COLO829 (cell line): ENCODE results near the gene CAMSAP2.
"Not testable (repeated sequence)": the region's sequence is repeated elsewhere in the genome, so short reads cannot be mapped to it uniquely, and the experiment has no call there.

Source experiments
- DNase-seq: peaks from one replicate; pipeline ENCODE4 v3.0.0; 2012; ENCODE audit warnings: low spot score

CAMSAP2 gene

GRCh38 chr1:200739702-200740570, 1.2 kb downstream of the CAMSAP2 start:
- DNase-seq, result no peak

- DNase-seq, result no peak
Measured at GRCh38 chr1:200740571-200741208, 2.0 kb downstream of the CAMSAP2 start.

- DNase-seq, result no peak
Measured at GRCh38 chr1:200741551-200742207, 3.0 kb downstream of the CAMSAP2 start.

GRCh38 chr1:200744143-200744542, 5.5 kb downstream of the CAMSAP2 start:
- DNase-seq, result no peak

GRCh38 chr1:200749090-200749489, 10.4 kb downstream of the CAMSAP2 start:
- DNase-seq, result no peak

GRCh38 chr1:200750749-200751148, 12.1 kb downstream of the CAMSAP2 start:
- DNase-seq, result not testable (repeated sequence)

- no peak for DNase-seq
Measured at GRCh38 chr1:200751717-200752116, 13.0 kb downstream of the CAMSAP2 start.

- no peak for DNase-seq
Measured at GRCh38 chr1:200753650-200754198, 15.0 kb downstream of the CAMSAP2 start.

GRCh38 chr1:200755456-200755855, 16.8 kb downstream of the CAMSAP2 start:
- DNase-seq, result no peak

- no peak for DNase-seq
Measured at GRCh38 chr1:200762089-200762488, 23.4 kb downstream of the CAMSAP2 start.

- no peak for DNase-seq
Measured at GRCh38 chr1:200767321-200767720, 28.6 kb downstream of the CAMSAP2 start.

- DNase-seq, result no peak
Measured at GRCh38 chr1:200771625-200772555, 33.2 kb downstream of the CAMSAP2 start.

- DNase-seq, result no peak
Measured at GRCh38 chr1:200774311-200774710, 35.6 kb downstream of the CAMSAP2 start.

- no peak for DNase-seq
Measured at GRCh38 chr1:200774735-200775444, 36.2 kb downstream of the CAMSAP2 start.

GRCh38 chr1:200775850-200776249, 37.2 kb downstream of the CAMSAP2 start:
- DNase-seq, result no peak

- no peak for DNase-seq
Measured at GRCh38 chr1:200776949-200777348, 38.3 kb downstream of the CAMSAP2 start.

GRCh38 chr1:200778766-200779165, 40.1 kb downstream of the CAMSAP2 start:
- DNase-seq, result no peak

GRCh38 chr1:200779326-200779725, 40.6 kb downstream of the CAMSAP2 start:
- no peak for DNase-seq

- no peak for DNase-seq
Measured at GRCh38 chr1:200780545-200781369, 42.1 kb downstream of the CAMSAP2 start.

- no peak for DNase-seq
Measured at GRCh38 chr1:200783926-200784325, 45.2 kb downstream of the CAMSAP2 start.
